ENCODE measurements around the gene ST8SIA6.
"Not testable (repeated sequence)": the region's sequence is repeated elsewhere in the genome, so short reads cannot be mapped to it uniquely, and the experiment has no call there.

ST8SIA6 gene

GRCh38 chr10:17454161-17455014 is at the start of gene ST8SIA6:
ST8SIA6 (minus strand) TSS chr10:17454595; CDS start chr10:17454255, 340 bp downstream.
- DNase-seq (ENCODE audit: low read depth in 2 of 3, low spot score in 1 of 3) = peak in 1 of 3 donors; percentile 28

GRCh38 chr10:17503795-17504194 is 49.4 kb upstream of the ST8SIA6 start:
- DNase-seq (ENCODE audit: low read depth in 2 of 3, low spot score in 1 of 3) = no peak

- no peak for DNase-seq (ENCODE audit: low read depth in 2 of 3, low spot score in 1 of 3)
Observed at GRCh38 chr10:17502814-17503213, 48.4 kb upstream of the ST8SIA6 start.

GRCh38 chr10:17499014-17499413 is 44.6 kb upstream of the ST8SIA6 start:
- not testable (repeated sequence) for DNase-seq (ENCODE audit: low read depth in 2 of 3, low spot score in 1 of 3)

- no peak for DNase-seq (ENCODE audit: low read depth in 2 of 3, low spot score in 1 of 3)
Observed at GRCh38 chr10:17497446-17498030, 43.1 kb upstream of the ST8SIA6 start.

GRCh38 chr10:17494626-17495260 is 40.3 kb upstream of the ST8SIA6 start:
- DNase-seq (ENCODE audit: low read depth in 2 of 3, low spot score in 1 of 3) = no peak

GRCh38 chr10:17488848-17489247 is 34.5 kb upstream of the ST8SIA6 start:
- DNase-seq (ENCODE audit: low read depth in 2 of 3, low spot score in 1 of 3) = no peak

- no peak for DNase-seq (ENCODE audit: low read depth in 2 of 3, low spot score in 1 of 3)
Observed at GRCh38 chr10:17483079-17483478, 28.7 kb upstream of the ST8SIA6 start.

GRCh38 chr10:17479822-17480221 is 25.4 kb upstream of the ST8SIA6 start:
- DNase-seq (ENCODE audit: low read depth in 2 of 3, low spot score in 1 of 3) = no peak

GRCh38 chr10:17479015-17479615 is 24.7 kb upstream of the ST8SIA6 start:
- no peak for DNase-seq (ENCODE audit: low read depth in 2 of 3, low spot score in 1 of 3)

- DNase-seq (ENCODE audit: low read depth in 2 of 3, low spot score in 1 of 3) = no peak
Observed at GRCh38 chr10:17476073-17476472, 21.7 kb upstream of the ST8SIA6 start.

- DNase-seq (ENCODE audit: low read depth in 2 of 3, low spot score in 1 of 3) = no peak
Observed at GRCh38 chr10:17475661-17476060, 21.3 kb upstream of the ST8SIA6 start.

- DNase-seq (ENCODE audit: low read depth in 2 of 3, low spot score in 1 of 3) = no peak
Observed at GRCh38 chr10:17474595-17475323, 20.4 kb upstream of the ST8SIA6 start.

GRCh38 chr10:17473228-17473950 is 19.0 kb upstream of the ST8SIA6 start:
- no peak for DNase-seq (ENCODE audit: low read depth in 2 of 3, low spot score in 1 of 3)

GRCh38 chr10:17472481-17473227 is 18.3 kb upstream of the ST8SIA6 start:
- no peak for DNase-seq (ENCODE audit: low read depth in 2 of 3, low spot score in 1 of 3)

GRCh38 chr10:17470246-17470645 is 15.9 kb upstream of the ST8SIA6 start:
- DNase-seq (ENCODE audit: low read depth in 2 of 3, low spot score in 1 of 3) = no peak

GRCh38 chr10:17465328-17466125 is 11.1 kb upstream of the ST8SIA6 start:
- no peak for DNase-seq (ENCODE audit: low read depth in 2 of 3, low spot score in 1 of 3)

GRCh38 chr10:17464545-17464944 is 10.2 kb upstream of the ST8SIA6 start:
- DNase-seq (ENCODE audit: low read depth in 2 of 3, low spot score in 1 of 3) = no peak

- DNase-seq (ENCODE audit: low read depth in 2 of 3, low spot score in 1 of 3) = no peak
Observed at GRCh38 chr10:17460756-17461155, 6.4 kb upstream of the ST8SIA6 start.
